Measurements from ENCODE around the gene TGFB1.

- TF ChIP-seq SIN3A (IDR thresholded peaks at IDR 0.05; ENCODE audit: borderline replicate concordance, insufficient read depth, low read depth, low read length): no peak
- TF ChIP-seq POLR2AphosphoS5 (IDR thresholded peaks at IDR 0.05; ENCODE audit: low read depth, low read length): no peak
- no peak for TF ChIP-seq TCF7L2 (IDR thresholded peaks at IDR 0.05; ENCODE audit: low read depth, low read length)
- no peak for TF ChIP-seq CTCF (IDR thresholded peaks at IDR 0.05)
- no peak for TF ChIP-seq REST (IDR thresholded peaks at IDR 0.05; ENCODE audit: insufficient read depth in 1 of 2, low read depth in 2 of 2, low read length in 1 of 2)
Measured at GRCh38 chr19:41359741-41360140, 6.0 kb upstream of the TGFB1 start.
